KOPT-K1 (cell line): Measurements from ENCODE around the gene TRPC4AP.
"Not testable (repeated sequence)": the region's sequence is repeated elsewhere in the genome, so short reads cannot be mapped to it uniquely, and the experiment has no call there.

Experiments
- H3K27ac ChIP-seq: fragments of 200-600 bp; sonication (generic); 2 replicates; pipeline ENCODE4 v1.5.1; 2016; ENCODE audit warnings: antibody characterized with exemption, mild to moderate bottlenecking, low read depth, low read length; ENCODE audit not compliant: poor library complexity, severe bottlenecking
- H3K36me3 ChIP-seq: fragments of 200-600 bp; sonication (generic); 2 replicates; pipeline ENCODE4 v1.5.1; 2017; ENCODE audit warnings: antibody characterized with exemption, mild to moderate bottlenecking, low read length, moderate library complexity; ENCODE audit not compliant: insufficient read depth
- H3K9me3 ChIP-seq: fragments of 200-600 bp; sonication (generic); 2 replicates; pipeline ENCODE4 v1.5.1; 2017; ENCODE audit warnings: antibody characterized with exemption, low read length, mild to moderate bottlenecking; ENCODE audit not compliant: insufficient read depth, poor library complexity, severe bottlenecking

Gene TRPC4AP

DNA sequence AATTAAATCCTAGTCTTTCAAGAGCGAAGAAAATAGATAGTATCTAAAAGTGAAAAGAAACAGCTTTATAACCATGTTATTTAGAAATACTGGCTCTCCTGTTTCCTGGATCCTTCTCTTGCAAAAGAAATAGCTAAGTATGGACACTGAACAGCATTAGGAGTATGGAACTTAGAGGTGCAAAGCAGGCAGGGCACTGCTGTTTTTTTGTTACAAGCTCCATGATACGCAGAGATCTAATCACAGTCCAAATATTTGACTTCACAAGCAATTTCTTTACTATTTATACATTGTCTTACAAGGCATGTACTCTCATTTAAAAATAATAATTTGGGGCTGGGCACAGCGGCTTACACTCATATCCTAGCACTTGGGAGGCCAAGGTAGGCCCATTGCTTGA lies 7.6 kb downstream of the TRPC4AP start:
- Histone ChIP-seq H3K27ac (peak overlapping the region; percentile 56), H3K9me3 (no peaks in the 10 kb centered on the region), H3K36me3 (peaks cover 38% of the 10 kb centered on the region)

DNA sequence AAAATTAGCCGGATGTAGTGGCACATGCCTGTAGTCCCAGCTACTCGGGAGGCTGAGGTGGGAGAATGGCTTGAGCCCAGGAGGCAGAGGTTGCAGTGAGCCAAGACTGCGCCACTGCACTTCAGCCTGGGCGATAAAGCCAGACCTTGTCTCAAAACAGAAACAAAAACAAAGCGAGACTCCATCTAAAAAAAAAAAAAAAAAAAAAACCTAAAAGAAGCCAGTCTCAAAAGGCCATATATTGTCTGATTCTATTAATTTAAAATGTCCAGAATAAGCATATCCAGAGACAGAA lies 12.3 kb downstream of the TRPC4AP start:
- peaks cover 48% of the 10 kb centered on the region for H3K36me3 ChIP-seq
- H3K9me3 ChIP-seq: not testable (repeated sequence)

DNA sequence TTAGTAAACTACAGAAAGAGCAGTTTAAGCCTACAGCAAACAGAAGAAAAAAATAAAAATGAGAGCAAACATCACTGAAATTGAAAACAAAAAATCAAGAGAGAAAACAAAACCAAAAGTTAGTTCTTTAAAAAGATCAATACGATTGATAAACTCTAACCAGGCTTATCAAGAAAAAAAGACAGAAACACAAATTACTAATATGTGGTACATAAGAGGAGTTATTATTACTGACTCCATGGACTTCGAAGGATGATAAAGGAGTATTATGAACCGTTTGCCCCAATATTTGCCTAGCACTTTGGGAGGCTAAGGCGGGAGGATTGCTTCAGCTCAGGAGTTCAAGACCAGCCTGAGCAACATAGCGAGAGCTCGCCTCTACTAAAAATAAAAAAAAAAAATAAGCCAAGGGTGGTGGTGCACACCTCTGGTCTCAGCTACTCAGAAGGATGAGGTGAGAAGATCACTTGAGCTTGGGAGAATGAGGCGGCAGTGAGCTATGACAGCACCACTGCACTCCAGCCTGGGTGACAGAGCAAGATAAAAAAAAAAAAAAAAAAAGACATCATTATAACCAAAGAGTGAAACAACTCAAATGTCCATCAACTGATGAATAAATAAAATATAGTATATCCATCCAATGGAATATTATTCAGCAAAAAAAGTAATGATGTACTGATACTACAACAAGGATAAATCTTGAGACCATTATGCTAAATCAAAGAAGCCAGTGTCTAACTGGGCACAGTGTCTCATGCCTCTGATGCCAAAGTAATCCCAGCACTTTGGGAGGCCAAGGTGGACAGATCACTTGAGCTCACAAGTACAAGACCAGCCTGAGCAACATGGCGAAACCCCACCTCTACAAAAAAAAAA lies 12.9 kb downstream of the TRPC4AP start:
- Histone ChIP-seq H3K27ac (peak overlapping the region; percentile 3), H3K36me3 (peaks cover 48% of the 10 kb centered on the region), H3K9me3 (no peaks in the 10 kb centered on the region)

More for the DNA sequence above, 12.3 kb downstream of the TRPC4AP start:
- H3K27ac ChIP-seq: peak overlapping the region; percentile 3

DNA sequence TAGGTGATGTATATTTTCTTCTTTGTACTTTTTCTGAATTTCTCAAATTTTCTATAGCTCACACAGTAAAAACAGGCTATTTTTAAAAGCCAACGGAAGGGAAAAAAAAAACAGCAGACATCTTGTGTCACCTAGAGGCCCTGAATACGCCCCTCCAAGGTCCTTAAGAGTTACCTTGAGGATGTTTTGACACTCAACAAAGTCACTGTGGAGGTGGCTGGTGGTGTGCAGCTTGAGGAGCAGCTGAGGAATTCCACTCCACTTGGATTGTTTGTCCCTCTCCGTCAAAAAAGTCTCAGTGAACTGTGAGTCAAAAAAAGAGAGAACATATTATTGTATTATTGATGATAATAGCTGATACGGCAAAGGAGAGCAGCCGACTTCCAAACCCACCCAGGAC lies 14.7 kb downstream of the TRPC4AP start:
- Histone ChIP-seq H3K36me3 (peaks cover 40% of the 10 kb centered on the region), H3K9me3 (peaks cover 10% of the 10 kb centered on the region), H3K27ac (no peak overlapping the region)

DNA sequence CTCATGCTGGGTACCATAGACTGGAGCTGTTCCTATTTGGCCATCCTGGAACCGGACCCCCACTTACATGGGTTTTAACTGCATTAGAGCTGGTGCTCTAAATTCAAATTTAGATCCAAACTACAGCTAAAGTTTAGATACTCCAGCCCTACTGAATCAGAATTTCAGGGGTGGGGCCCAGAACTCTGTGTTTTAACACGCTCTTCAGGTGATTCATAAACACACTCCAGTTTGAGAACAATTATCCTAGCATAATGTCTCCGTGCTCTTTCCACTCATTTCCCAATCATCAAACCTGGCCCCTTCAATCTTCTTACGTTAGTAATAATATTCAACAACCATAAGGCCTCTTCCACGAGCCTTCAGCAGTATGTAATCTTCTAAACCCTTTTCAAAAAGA lies 15.3 kb downstream of the TRPC4AP start:
- Histone ChIP-seq H3K36me3 (peaks cover 41% of the 10 kb centered on the region), H3K9me3 (peaks cover 15% of the 10 kb centered on the region), H3K27ac (no peak overlapping the region)

DNA sequence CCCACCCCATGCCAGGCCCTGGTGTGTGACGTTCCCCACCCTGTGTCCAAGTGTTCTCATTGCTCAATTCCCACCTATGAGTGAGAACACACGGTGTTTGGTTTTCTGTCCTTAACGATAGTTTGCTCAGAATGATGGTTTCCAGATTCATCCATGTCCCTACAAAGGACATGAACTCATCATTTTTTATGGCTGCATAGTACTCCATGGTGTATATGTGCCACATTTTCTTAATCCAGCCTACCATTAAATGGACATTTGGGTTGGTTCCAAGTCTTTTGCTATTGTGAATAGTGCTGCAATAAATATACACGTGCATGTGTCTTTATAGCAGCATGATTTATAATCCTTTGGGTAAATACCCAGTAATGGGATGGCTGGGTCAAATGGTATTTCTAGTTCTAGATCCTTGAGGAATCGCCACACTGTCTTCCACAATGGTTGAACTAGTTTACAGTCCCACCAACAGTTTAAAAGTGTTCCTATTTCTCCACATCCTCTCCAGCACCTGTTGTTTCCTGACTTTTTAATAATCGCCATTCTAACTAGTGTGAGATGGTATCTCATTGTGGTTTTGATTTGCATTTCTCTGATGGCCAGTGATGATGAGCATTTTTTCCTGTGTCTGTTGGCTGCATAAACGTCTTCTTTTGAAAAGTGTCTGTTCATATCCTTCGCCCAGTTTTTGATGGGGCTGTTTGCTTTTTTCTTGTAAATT lies 21.0 kb downstream of the TRPC4AP start:
- Histone ChIP-seq H3K9me3 (peaks cover 21% of the 10 kb centered on the region), H3K36me3 (peaks cover 53% of the 10 kb centered on the region)
- not testable (repeated sequence) for H3K27ac ChIP-seq

DNA sequence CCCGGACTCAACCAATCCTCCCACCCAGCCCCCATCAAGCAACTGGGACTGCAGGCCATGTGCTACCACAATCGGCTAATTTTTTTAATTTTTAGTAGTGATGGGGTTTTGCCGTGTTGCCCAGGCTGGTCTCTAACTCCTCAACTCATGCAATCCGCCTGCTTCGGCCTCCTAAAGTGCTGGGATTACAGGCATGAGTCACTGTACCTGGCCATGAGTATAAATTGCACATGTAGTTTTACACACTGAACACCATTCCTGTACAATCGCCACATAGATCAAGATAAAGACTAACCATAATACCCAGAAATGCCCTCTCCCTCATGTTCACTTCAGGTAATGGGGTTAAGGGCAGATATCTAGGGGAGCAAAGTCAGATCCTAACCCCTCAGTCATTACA lies 26.4 kb downstream of the TRPC4AP start:
- no peak overlapping the region for H3K27ac ChIP-seq
- peaks cover 3% of the 10 kb centered on the region for H3K9me3 ChIP-seq
- H3K36me3 ChIP-seq: peaks cover 85% of the 10 kb centered on the region

DNA sequence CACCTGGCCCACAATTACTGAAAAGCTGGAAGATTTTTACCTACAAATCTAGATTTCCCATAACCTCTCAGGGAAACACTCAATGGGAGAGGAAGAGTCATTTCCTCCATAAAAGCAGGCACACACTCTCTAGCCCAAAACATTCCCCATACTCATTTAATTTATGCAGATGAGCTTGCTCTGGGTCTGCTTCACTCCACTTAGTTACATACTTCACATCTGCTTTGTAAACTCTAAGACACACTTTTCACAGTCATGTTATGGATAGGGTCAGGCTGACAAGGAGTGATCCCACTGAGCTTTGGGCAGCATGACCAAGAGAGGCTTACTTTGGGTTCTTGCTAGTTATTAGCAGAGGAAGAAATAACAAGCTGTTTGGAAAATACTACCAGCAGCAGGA lies 27.4 kb downstream of the TRPC4AP start:
- Histone ChIP-seq H3K27ac (no peak overlapping the region), H3K9me3 (peaks cover 9% of the 10 kb centered on the region), H3K36me3 (peaks cover 83% of the 10 kb centered on the region)

DNA sequence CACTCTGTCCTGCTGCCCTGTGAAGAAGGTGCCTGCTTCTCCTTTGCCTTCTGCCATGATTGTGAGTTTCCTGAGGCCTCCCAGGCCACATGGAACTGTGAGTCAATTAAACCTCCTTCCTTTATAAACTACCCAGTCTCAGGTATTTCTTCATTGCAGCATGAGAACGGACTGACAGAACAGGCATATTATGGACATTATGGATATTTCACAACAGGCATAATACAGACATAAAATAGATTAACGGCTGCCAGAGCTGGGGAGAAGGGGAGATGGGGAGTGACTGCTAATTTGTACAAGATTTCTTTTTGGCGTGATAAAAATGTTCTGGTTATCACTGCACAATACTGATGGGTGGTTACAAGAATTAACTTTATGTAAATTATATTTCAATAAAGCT lies 29.4 kb downstream of the TRPC4AP start:
- peaks cover 9% of the 10 kb centered on the region for H3K9me3 ChIP-seq
- no peak overlapping the region for H3K27ac ChIP-seq
- H3K36me3 ChIP-seq: peaks cover 70% of the 10 kb centered on the region

DNA sequence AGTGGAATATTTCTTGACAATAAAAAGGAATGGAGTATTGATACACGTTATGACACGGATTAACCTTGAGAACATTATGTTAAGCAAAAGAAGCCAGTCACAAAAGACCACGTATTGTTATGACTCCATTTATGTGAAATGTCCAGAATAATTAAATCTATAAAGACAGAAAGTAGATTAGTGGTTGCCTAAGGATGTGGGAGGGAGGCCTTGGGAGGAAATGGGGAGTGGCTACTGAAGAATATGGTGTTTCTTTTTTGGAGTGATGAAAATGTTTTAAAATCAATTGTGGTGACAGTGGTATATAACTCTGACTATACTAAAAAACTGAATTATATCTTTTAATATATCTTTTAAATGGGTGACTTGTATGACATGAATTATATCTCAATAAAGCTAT lies 30.1 kb downstream of the TRPC4AP start:
- H3K9me3 ChIP-seq: peaks cover 9% of the 10 kb centered on the region
- H3K36me3 ChIP-seq: peaks cover 70% of the 10 kb centered on the region
- H3K27ac ChIP-seq: no peak overlapping the region

DNA sequence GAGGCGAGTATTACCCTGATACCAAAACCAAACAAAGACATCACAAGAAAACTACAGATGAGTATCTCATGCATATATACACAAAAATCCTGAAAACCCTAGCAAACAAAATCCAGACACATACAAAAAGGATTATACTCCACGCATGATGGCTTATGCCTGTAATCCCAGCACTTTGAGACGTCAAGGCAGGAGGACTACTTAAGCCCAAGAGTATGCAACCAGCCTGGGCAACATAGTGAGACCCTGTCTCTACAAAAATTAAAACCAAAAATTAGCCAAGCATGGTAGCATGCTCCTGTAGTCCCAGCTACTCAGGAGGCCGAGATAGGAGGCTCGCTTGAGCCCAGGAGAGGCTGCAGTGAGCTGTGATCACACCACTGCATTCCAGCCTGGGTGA lies 32.4 kb downstream of the TRPC4AP start:
- Histone ChIP-seq H3K9me3 (peaks cover 9% of the 10 kb centered on the region), H3K36me3 (peaks cover 69% of the 10 kb centered on the region), H3K27ac (no peak overlapping the region)

DNA sequence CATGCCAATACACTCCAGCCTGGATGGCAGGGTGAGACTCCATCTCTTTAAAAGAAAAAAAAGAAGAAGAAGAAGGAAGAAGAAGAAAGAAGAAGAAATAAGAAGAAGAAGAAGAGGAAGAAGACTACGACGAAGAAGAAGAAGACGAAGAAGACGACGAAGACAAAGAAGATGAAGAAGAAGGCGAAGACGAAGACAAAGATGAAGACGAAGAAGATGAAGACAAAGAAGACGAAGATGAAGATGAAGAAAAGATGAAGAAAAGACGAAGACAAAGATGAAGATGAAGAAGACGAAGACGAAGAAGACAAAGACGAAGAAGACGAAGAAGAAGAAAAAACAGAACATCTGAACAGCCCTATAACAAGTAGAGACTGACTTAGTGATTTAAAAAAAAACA lies 33.0 kb downstream of the TRPC4AP start:
- Histone ChIP-seq H3K9me3 (peaks cover 9% of the 10 kb centered on the region), H3K27ac (no peak overlapping the region), H3K36me3 (peaks cover 69% of the 10 kb centered on the region)

DNA sequence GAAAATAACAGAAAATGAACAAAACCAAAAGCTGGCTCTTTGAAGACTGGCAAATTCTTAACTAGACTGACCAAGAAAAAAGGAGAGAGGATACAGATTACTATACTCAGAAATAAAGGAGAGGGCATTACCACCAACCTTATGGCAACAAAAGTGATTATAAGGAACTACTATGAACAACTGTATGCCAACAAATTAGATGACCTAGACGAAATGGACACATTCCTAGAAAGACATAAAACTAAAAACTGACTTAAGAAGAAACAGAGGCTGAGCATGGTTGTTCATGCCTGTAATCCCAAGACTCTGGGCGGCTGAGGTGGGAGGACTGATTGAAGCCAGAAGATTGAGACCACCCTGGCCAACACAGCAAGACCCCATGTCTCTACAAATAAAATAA lies 33.5 kb downstream of the TRPC4AP start:
- Histone ChIP-seq H3K9me3 (peaks cover 9% of the 10 kb centered on the region), H3K27ac (no peak overlapping the region), H3K36me3 (peaks cover 74% of the 10 kb centered on the region)

DNA sequence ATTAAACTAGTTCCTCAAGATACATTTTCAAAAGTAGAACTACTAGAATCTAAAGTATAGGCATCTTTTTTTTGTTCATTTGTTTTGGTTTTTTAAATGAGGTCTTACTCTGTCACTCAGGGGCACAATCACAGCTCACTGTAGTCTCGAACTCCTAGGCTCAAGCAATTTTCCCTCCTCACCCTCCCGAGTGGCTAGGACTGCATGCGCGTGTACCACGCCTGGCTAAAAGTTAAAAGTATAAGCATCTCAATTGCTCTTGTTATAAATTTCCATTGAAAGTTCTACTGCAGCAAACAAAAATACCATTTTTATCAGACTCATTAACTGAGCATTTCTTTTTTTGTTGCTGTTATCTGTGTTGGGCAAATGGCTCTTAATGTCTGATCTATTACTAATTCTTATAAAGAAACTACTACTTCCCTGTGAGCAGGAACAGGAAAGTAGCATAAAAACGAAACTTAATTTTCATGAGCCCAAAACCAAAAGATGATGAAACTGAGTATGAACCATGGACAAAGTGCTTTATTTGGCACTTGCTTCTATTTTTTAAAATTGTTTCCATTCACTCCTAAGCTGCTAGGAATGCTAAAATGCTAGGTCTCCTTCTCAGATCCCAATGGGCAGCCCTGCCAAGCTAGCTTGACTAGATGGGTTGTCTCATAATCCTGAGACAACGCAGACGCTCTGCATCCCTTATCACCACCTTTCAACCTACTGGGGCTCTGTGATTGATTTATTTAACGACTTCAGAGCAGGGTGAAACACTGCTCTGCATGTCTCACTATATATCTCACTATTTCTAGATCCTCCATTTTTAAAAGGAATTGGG lies 36.9 kb downstream of the TRPC4AP start:
- Histone ChIP-seq H3K9me3 (peaks cover 1% of the 10 kb centered on the region), H3K27ac (no peak overlapping the region), H3K36me3 (peaks cover 70% of the 10 kb centered on the region)

DNA sequence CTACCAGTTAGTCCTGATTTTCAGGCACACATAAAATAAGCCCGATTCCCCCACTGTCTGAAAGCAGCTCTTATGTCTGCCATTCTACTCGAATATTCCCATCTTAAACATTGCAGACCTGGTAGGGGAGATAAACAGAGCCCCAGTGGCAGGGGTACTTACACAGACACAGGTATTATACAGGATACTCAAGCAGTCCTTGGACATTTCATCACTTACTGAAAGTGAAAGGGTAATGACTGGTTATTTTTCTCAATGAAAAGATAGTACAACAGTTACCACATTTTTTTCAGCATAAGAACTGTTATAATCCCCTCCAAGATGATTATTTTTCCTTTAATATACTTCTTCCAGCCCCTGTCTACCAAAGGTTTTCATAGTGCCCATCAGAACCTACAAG lies 37.8 kb downstream of the TRPC4AP start:
- Histone ChIP-seq H3K36me3 (peaks cover 79% of the 10 kb centered on the region), H3K9me3 (no peaks in the 10 kb centered on the region), H3K27ac (no peak overlapping the region)
